GM21381 (cell line): ENCODE data around the gene FNIP1.
A peak's percentile ranks its signal among the peaks of the same experiment; 100 is the strongest.
"Not testable (repeated sequence)": the region's sequence is repeated elsewhere in the genome, so short reads cannot be mapped to it uniquely, and the experiment has no call there.

Experiments
- ATAC-seq: cut with Tn5 transposase; IDR thresholded peaks from one replicate; pipeline ENCODE4 v1.9.1; 2021; ENCODE audit warnings: mild to moderate bottlenecking, moderate library complexity; ENCODE audit not compliant: unreplicated experiment

FNIP1 gene

DNA sequence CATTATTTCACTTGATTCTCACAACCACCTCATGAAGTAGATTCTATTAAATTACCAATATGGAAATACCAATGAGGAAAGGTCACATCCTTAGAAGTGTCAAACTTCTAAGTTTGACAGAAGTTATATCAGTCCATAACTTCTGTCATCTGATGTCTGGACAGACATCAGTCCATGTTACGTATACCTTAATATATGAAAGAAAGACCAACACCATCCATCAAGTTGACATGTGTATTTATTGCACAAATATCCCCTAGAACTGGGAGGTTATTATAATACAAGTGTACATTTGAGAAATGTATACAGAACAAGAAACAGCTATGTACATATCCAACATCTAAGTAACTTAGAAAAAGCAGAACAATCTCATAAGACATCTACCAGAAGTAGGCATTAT lies 155.3 kb downstream of the FNIP1 start:
- no peak for ATAC-seq

- no peak for ATAC-seq
Observed at GRCh38 chr5:131640043-131640856, 156.6 kb downstream of the FNIP1 start.

DNA sequence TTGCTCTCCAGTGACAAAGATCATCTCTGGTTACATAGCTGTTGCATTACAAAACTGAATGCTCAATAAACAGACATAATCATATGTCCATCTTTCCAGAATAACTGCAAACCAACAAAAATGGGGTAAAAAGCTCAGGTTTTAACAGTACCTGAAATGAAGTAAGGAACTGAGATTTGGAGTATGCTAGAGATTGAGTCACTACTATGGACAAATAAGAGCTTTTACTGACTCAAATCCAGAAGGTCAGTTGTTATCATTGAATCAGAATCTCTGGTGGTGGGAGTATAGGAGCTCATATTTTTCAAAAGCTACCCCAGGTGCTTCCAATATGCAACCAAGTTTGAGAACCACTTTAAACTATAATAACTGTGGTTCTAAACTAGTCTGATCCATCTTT lies 157.7 kb downstream of the FNIP1 start:
- no peak for ATAC-seq

- no peak for ATAC-seq
Observed at GRCh38 chr5:131637694-131638093, 159.1 kb downstream of the FNIP1 start.

GRCh38 chr5:131635684-131636572 lies 160.9 kb downstream of the FNIP1 start:
- no peak for ATAC-seq

- peak; percentile 88 for ATAC-seq
Observed at GRCh38 chr5:131634996-131635683, 161.7 kb downstream of the FNIP1 start, which contains the start of gene RAPGEF6. Gene RAPGEF6 (minus strand): TSS chr5:131635229. CDS start chr5:131635030, 199 bp downstream.

DNA sequence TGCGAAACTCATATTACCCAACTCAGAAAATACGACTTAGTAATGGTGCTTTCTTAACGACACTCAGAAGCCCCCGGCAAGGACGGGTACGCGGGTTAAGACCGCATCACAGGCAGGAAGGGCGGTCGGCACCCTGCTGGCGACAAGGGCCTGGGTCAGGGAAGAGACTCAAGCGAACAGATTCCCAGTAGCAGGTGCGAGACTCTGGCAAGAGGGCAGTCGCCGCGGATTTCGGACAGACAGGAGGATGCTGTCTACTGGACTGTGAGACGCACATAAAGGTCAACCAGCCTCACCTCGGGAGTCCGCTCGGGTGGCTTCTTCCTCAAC lies 162.2 kb downstream of the FNIP1 start:
- peak; percentile 21 for ATAC-seq

DNA sequence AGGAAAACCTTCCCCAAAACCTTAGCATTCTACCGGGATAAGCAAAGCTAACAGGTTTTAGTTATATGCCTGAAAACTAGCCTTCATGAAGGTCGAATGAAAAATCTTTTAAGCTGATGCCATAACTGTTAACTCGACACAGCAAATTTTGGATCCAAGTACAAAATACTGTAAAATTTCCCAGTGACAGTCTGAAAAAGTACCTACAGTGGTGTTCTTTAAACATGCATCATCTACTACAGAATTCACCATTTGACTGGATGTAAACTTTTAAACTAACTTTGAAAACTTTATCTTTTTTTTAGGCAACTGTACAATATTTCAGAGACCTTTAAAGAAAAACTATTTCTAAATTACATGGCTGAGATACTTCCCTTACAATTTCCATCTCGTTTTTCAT lies 162.6 kb downstream of the FNIP1 start:
- ATAC-seq, result no peak

DNA sequence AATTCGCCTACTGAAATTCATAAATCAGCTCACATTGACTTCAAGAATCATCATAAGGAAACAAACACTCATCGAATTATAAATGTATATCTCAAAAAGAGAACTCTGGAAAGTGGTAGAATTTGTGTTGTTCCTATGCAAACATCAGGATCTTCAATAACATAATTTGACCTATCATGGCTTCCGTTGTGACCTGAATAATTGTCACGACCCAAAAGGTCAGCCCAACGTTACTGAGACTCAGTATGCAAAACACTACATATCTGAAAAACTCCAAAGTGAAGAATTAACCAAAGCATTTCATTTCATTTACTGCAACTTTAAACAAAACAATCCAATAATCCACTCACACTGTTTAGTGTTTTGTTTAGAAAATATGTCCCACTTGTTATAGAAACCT lies 163.0 kb downstream of the FNIP1 start:
- ATAC-seq, result no peak

DNA sequence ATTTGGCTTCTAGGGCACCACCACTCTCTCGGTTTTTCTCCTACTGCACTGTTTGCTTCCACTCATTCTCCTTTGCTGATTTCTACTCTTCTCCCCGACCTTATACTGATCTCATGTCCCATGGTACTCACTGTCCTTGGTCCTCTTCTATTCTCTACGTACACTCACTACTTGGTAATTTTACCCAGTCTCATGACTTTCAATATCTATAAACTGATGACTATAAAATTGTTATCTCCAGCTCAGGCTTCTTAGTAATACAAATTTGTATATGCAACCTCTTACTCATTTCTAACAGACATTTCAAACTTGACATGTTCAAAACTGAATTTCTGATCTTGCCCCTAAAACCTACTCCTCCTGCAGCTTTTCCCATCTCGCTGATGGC lies 165.9 kb downstream of the FNIP1 start:
- no peak for ATAC-seq

DNA sequence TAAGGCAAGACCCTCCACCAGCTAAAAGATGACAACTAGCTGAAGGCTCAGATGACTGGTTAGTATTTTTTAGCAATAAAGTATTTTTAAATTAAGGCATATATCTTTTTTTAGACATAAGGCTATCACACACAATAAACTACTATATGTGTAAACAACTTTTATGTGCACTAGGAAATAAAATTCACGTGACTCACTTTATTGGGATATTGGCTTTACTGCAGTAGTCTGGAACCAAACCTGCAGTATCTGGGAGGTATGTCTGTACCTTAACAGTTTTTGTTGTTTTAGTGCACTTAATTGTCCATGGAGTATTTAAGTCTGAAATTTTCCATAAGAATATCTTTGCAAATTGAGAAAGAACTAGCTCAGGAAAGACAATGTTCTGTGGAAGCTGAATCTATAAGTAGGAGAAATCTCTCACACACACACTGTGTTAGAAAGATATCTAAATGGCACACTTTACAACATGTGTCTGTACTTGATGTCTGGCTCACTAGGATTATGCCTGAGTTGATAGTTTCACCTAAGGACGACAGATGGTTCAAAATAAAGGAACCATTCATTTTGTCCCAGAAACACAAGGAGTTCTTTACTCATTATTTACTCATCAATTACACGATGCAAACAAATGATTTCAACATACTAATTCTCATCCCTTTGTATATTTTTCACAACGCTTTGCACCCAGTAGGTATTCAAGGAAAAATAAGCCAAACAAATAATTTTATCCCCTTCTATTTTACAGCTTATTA lies 166.4 kb downstream of the FNIP1 start:
- ATAC-seq, result no peak

DNA sequence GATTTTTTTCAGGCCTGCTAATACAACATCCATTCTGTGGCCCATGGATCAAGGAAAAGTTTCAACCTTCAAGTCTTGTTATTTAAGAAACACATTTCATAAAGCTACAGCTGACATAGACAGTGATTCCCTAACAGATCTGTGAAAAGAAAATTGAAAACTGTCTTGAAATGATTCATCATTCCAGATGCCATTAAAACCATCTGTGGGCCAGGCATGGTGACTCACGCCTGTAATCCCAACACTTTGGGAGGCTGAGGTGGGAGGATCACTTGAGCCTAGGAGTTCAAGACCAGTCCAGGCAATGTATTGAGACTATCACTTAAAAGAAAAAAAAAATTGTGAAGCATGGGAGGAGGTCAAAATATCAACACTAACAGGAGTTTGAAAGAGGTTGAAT lies 167.8 kb downstream of the FNIP1 start:
- ATAC-seq, result no peak

GRCh38 chr5:131627207-131627865 lies 169.5 kb downstream of the FNIP1 start:
- ATAC-seq, result no peak

DNA sequence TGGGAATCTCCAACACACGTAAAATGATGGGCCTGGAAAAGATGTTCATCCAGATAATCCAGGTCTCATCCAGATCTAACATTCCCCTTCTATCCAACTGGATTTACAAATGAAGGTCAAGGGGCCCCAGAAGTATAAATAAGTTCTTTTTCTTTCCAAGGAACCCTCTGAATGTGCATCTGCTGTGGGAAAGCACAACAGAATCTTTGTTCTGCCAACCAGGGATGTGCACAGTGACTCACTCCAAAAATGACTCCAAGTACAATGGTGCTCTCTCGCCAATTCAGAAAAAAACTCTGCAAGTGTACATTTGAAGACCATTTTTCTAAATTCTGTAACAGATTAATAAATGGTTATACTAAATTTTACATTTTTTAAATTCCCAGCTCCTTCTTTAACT lies 174.2 kb downstream of the FNIP1 start:
- ATAC-seq, result no peak

GRCh38 chr5:131621164-131621563 lies 175.7 kb downstream of the FNIP1 start:
- ATAC-seq, result not testable (repeated sequence)

GRCh38 chr5:131619102-131619501 lies 177.7 kb downstream of the FNIP1 start:
- no peak for ATAC-seq

- no peak for ATAC-seq
Observed at GRCh38 chr5:131617140-131617822, 179.5 kb downstream of the FNIP1 start.

DNA sequence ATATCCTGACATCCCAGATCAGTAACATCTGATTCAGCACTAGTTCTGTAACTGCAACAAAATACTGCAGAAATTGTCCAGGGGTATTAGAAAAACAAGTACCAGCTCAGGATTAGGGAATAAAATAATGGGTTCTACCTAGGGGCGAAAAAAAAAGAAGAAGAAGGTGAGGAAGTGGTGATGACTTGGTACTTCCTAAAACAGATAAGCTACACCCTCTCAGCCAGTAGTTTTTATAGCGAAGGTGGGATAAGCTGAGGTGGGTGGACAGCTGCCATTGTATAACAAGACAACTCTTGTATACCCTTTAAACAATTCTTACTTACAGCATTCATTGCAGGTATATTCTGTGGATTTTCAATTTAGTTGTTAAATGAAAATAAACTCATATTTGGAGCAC lies 180.9 kb downstream of the FNIP1 start:
- ATAC-seq, result no peak

GRCh38 chr5:131613423-131613822 lies 183.4 kb downstream of the FNIP1 start:
- ATAC-seq, result no peak

- ATAC-seq, result no peak
Observed at GRCh38 chr5:131611064-131611381, 185.8 kb downstream of the FNIP1 start.
